Gastroesophageal sphincter (tissue), 2 donors: ENCODE results near the gene CFAP97.

ENCODE experiments used
- POLR2A ChIP-seq, 2 donors: fragments of 450-650 bp; IDR thresholded peaks; one replicate each; pipeline ENCODE4 v1.6.1; 2017; ENCODE audit warnings: antibody characterized with exemption in 2 of 2, mild to moderate bottlenecking in 2 of 2, moderate library complexity in 1 of 2
- POLR2AphosphoS5 ChIP-seq: sonication (generic); formaldehyde crosslinking; IDR thresholded peaks from one replicate; pipeline ENCODE4 v1.6.1; 2017; ENCODE audit warnings: antibody characterized with exemption

DNA sequence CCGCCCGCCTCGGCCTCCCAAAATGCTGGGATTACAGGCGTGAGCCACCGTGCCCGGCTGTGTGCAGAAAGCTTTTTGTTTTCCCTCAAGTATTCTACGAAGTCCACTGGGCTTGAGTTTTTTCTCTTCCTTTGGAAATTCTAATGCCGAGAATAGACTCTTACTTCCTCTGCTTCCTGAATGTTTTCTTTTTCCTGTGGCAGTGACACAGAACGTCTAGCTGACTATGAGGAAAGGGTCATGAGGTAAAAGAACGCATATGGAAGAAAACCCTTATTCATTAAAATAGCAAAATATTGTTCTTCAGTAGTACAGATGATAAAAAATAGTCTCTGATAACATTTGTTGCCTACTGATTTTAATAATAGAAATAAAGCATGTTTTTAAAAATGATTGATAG is 65.6 kb downstream of the CFAP97 start:
- TF ChIP-seq POLR2AphosphoS5 (no peak), POLR2A (IDR thresholded peaks at IDR 0.05) (no peak)
